Gastrocnemius medialis (tissue), 4 donors: ENCODE results near the gene CAMTA2.

Experiments
- POLR2A ChIP-seq, 2 donors: fragments of 450-650 bp; IDR thresholded peaks; one replicate each; pipeline ENCODE4 v1.6.1; 2017; ENCODE audit warnings: antibody characterized with exemption in 2 of 2, mild to moderate bottlenecking in 2 of 2, moderate library complexity in 2 of 2
- TF ChIP-seq, protein P1 (sequence below), 5 experiments: fragments of 450-650 bp in 3 of 5; fragments of 200-600 bp in 2 of 5; sonication (generic) in 2 of 5; IDR thresholded peaks in 4 of 5; conservative IDR thresholded peaks in 1 of 5; 1 replicate in 4 of 5; 2 replicates in 1 of 5; pipeline ENCODE4 v1.5.1; 2016 to 2019; ENCODE audit warnings: antibody characterized with exemption in 5 of 5, mild to moderate bottlenecking in 3 of 5, moderate library complexity in 3 of 5

DNA sequence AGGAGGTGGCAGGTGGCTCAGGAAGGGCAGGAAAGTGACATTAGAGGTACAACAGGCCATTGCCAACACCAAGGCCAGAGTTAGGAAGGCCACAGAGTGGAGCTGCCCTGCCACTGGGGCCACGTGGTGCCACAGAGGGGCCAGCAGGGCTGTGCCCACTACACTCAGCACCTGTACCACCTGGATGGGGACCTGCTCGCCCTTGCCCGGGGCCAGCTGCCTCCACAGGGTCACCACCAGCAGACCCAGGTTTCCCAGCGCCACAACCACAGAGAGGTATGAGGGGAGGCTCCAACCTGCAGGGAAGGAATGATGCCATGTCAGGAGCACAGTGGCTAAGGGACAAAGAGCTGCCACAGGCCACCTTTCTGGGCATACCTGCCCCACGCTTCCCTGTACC lies 46.6 kb upstream of the CAMTA2 start:
- TF ChIP-seq, protein P1, sequence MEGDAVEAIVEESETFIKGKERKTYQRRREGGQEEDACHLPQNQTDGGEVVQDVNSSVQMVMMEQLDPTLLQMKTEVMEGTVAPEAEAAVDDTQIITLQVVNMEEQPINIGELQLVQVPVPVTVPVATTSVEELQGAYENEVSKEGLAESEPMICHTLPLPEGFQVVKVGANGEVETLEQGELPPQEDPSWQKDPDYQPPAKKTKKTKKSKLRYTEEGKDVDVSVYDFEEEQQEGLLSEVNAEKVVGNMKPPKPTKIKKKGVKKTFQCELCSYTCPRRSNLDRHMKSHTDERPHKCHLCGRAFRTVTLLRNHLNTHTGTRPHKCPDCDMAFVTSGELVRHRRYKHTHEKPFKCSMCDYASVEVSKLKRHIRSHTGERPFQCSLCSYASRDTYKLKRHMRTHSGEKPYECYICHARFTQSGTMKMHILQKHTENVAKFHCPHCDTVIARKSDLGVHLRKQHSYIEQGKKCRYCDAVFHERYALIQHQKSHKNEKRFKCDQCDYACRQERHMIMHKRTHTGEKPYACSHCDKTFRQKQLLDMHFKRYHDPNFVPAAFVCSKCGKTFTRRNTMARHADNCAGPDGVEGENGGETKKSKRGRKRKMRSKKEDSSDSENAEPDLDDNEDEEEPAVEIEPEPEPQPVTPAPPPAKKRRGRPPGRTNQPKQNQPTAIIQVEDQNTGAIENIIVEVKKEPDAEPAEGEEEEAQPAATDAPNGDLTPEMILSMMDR (IDR thresholded peaks at IDR 0.05 in 4 of 5, conservative IDR thresholded peaks at IDR 0.05 in 1 of 5): no peak
- no peak for TF ChIP-seq POLR2A (IDR thresholded peaks at IDR 0.05)
